HG03139 (cell line): ENCODE results near the gene TMEM38B.
"Not testable (repeated sequence)": the region's sequence is repeated elsewhere in the genome, so short reads cannot be mapped to it uniquely, and the experiment has no call there.

Experiments
- ATAC-seq: cut with Tn5 transposase; IDR thresholded peaks from one replicate; pipeline ENCODE4 v1.9.1; 2021; ENCODE audit not compliant: unreplicated experiment

Gene TMEM38B

DNA sequence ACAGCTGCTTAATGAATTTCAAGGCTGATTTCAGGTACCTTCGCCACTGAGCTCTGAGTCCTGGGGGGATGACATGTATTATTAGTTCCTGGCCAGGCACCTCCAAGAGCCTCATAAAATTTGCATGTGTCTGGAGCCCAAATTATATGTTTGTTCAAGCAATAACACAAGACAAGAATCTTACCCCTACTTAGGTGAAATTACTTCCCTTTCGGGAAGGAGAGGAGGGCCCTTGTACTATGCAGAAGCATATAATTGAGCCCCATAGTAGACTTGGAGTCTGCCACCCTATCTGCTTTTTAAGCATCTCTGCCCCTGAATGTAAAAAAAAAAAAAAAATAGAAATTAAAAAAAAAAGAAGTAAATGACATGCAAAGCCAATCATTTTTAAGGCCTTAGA, 13.0 kb upstream of the TMEM38B start:
- ATAC-seq, result no peak

DNA sequence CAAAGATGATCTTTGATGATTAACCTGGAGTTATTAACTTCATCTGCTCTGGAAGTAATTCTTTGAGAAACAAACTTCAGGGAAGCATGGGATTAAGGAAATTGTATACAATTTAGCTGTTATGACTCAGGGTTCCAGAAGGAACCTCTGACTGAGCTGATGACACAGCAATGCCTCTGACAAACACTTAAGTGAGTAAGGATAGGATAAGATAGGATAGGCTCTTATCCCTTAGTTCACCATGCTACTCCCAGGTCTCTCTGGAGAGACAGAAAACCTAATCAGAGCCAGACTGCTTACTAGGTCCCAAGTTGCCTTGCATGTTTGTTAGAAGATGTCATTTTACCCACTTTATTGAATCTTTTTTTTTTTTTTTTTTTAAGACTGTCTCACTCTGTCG, 12.6 kb upstream of the TMEM38B start:
- no peak for ATAC-seq

DNA sequence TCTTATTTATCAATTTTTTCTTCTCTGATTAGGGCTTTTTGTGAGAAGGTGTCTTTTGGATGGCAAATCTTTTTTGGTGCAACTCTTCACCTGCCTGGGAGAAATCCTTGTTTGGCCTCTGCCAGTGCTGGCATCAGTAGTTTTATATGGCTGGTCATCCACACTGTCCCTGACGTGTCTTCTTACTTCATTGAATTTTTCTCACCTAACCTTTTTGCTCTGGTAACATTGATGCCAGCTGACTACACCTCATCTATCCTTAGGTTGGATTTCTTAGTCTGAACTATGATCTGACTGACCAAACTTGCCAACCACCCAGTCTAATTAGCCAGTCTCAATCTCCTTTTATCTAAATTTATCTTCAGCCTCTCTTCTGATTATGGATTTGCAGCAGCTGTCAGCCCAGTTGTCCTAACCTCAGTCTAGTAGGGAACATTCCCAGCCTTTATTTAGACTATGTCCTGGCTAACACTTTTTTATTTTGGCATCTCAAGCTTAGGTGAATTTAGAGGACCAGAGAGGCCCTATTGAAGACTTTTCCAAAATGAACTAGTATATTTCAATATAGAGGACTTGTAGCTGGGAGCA, 10.6 kb upstream of the TMEM38B start:
- ATAC-seq, result no peak

- no peak for ATAC-seq
Observed at GRCh38 chr9:105686936-105687335, 7.4 kb upstream of the TMEM38B start.

DNA sequence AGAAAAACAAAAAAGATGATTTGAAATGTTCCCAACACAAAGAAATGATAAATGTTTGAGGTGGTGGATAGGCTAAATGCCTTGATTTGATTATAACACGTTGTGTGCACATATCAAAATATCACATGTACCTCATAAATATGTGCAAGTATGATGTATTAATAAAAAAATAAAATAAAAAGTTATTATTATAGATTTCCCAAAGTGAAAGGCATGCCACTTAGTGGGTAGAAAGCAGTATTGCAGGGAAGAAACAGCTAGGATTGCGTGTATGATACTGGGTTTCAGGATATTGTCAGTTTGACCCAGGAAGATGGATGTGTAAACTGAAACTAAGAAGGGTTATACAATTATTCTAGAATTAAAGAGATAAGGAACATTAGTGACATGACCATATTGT, 3.6 kb upstream of the TMEM38B start:
- no peak for ATAC-seq

DNA sequence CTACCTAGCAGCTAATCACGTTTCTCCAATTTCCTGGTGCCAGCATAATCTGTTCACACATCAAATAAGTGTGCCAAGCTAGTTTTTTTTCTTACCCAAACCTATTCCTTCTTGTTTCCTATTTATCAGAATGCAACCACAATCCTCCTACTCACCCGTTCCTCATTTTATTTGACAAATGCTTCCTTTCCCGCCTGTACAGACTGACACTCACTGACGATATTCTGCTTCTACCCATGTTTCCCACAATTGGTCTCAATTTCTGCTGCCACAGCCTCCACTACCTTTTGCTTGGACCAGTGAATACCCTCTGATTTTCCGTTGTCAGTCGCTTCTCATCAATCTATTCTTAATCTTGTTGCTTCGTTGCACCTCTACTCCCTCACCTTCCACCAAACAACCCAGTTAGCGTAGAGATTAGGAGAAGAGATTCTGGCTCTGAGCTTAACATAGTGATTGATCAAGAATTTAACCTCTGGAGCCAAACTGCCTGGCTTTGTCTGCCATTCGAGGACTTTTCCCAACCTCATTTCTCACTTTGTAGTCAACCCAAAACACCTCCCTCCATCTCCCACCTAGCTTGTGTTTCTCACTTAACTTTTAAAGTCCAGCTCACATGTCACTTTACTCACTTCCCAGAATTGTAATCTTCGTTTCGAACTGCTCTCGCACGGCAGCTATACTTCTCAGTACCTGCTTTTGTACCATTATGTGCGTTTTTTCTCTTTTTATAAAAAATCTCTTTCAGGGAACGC, 729 bp upstream of the TMEM38B start:
- ATAC-seq, result peak; percentile 11

DNA sequence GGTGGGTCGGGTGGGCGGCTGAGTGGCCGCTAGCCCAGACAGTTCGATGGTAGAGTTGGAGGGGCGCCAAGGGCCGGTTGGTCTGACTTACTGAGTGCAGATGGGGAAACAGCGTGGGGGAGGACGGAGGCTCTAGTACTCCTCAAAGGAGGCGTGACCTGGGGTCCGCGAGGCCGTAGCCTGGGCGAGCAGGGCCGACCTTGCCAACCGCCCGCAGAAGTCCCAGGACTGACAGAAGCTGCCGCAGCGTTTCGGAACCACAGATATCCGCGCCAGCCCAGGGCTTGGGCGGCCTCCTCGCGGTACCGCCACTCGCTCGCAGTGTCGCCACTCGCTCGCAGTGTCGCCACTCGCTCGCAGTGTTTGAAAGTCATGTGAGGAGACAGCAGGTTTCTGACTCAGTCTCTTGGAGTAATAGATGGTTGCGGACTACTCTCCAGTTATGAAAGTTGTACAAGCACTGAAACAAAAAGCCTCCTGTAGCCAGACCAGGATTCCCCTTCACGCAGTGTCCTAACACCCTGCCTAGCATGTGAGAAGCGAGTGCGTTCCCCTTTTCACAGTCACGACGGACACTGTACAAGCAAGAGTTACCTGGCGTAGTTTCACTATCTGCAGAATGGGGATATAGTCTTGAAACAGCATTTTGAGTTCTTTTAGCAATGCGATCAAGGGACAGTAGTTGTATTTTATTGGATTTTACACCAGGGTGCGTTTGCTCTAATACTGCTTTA, 674 bp downstream of the TMEM38B start:
- ATAC-seq, result peak; percentile 58

DNA sequence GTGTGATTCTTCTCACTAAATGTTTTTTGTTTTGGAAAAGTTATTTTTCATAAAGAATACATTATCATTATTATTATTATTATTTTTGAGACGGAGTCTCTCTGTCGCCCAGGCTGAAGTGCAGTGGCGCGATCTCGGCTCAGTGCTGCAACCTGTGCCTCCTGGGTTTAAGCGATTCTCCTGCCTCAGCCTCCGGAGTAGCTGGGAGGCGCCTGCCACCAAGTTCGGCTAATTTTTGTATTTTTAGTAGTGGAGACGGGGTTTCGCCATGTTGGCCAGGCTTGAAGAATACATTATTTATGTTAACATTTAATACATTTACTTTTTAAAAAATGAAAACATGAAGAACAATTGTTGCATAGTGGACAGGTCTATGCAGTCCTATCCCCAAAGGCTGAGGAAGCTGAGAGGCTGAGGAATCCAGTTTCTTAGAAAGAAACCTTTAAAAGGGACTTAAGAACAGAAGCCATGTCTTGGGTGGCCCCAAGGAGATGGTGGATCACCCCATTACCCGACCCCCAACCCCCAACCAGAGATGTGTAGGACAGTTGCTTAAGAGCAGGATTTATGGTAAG, 2.0 kb downstream of the TMEM38B start:
- ATAC-seq, result no peak

DNA sequence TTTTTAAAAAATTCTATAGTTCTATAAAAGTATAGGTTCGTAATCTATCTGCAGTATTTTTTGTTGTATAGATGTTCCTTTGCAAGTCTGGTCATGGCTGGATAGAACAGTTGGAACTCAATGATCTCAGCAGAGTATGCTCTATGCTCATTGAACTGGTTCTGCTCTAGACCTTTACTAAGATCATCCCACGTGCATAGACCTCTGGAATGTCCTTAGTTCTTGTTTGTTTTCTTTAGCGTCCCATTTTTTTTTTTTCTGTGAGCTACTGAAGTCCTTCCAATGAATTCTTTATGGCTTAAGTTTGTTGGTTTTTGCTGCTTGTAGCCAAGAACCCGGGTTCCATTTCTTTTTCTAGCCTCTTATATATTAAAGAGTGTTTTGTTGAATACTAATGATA, 3.5 kb downstream of the TMEM38B start:
- ATAC-seq, result no peak

- no peak for ATAC-seq
Observed at GRCh38 chr9:105698348-105698870, 4.1 kb downstream of the TMEM38B start.

DNA sequence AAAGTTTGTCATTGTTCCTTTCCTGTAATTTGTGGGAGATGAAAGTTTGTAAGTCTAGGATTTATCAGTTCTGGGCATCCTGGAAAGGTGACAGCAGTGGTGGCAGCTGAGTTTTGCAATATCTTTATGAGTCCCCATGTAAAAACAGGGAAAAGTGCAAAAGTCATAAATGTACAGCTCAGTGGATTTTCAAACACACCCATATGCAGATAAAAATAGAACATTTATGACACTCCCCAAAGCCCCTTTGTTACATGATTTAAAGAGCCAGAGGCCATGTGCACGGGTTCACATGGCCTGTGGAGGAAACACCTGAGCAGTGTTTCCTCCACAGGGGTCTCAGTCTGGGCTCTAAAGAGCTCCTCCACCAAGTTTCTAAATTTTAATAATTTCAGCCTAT, 6.3 kb downstream of the TMEM38B start:
- ATAC-seq, result no peak

- ATAC-seq, result no peak
Observed at GRCh38 chr9:105701145-105701544, 6.8 kb downstream of the TMEM38B start.

- no peak for ATAC-seq
Observed at GRCh38 chr9:105702207-105702606, 7.9 kb downstream of the TMEM38B start.

DNA sequence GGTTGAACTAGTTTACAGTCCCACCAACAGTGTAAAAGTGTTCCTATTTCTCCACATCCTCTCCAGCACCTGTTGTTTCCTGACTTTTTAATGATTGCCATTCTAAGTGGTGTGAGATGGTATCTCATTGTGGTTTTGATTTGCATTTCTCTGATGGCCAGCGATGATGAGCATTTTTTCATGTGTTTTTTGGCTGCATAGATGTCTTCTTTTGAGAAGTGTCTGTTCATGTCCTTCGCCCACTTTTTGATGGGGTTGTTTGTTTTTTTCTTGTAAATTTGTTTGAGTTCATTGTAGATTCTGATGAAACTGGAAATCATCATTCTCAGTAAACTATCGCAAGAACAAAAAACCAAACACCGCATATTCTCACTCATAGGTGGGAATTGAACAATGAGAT, 9.3 kb downstream of the TMEM38B start:
- not testable (repeated sequence) for ATAC-seq

DNA sequence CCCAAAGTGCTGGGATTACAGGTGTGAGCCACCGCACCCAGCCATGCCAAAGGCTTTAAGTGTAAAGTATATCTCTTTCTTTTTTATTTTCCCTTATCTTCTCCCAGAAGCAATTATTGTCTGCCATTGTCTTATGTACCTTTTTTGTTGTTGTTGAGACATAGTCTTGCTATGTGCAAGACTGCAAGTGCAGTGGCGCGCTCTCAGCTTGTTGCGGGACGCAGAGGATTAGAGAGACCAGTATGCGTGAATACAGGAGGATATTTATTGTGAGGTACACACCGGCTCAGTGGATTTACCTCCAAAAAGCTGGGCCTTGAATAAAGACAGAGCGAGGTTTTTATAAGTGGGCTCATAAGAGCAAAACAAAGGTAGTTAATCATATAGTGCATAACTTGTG, 11.8 kb downstream of the TMEM38B start:
- ATAC-seq, result no peak

DNA sequence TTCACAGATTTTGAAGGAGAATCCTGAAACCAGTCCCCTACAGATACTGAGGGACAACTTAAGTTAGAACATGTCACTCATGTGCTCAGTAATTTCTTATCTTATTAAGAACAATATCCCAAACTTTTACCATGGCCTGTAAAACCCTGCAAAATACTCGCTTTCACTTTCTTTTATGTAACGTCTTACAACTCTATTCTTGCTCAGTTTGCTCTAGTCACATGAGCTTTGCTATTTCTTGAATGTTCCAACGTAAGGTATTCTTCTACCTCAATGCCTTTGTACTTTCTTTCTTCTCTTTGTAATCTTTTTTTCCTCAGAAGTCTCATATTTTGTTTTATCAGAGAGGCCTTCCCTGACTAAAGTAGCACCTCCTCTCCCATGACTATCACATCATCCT, 14.1 kb downstream of the TMEM38B start:
- ATAC-seq, result no peak

GRCh38 chr9:105710638-105711037, 16.3 kb downstream of the TMEM38B start:
- ATAC-seq, result no peak

DNA sequence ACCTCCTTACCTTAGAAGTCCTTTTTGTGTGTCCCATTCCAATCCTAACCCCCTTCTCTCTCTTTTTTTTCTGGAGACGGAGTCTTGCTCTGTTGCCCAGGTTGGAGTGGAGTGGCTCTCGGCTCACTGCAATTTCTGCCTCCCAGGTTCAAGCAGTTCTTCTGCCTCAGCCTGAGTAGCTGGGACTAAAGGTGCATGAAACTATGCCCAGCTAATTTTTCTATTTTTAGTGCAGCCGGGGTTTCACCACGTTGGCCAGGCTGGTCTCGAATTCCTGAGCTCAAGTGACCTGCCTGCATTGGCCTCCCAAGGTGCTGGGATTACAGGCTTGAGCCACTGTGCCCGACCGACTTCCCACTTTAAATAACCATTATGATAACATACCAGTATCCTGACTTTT, 17.5 kb downstream of the TMEM38B start:
- ATAC-seq, result no peak

DNA sequence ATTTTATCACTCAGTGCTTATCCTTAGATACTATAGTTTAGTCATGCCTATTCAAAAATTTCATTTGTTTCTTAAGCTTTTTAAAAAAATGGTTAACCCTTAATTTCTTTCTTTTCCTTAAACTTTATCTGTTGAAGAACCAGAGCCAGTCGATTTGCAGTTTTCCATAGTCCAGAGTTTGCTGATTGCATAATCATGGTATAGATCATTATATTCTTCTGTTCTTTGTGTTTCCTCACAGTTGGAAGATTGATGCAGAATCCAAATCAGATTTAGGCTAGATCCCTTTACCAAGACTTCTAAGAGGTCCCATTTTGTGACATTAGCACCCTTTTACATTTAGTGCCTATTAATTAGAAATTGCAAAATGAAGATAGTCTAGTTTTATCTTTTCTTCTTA, 18.0 kb downstream of the TMEM38B start:
- no peak for ATAC-seq

DNA sequence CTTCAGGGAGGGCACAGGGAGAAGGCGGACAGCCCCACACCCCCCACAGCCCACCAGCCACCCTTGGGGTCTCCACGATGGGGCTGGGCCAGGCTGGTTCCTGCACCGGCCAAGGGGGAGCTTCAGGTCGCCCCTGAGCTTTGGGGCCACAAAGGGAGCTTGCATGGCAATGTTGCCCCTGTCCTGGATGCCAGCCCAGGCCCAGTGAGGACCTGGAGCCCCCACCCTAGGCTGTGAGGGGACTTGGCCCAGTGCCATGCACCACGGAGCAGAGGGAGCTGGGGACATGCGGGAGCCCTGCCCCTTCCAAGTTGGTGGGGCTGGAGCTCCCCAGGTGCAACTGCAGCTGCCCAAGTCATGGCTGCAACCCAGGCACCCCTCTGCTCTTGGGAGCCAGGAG, 18.4 kb downstream of the TMEM38B start:
- ATAC-seq, result no peak

- no peak for ATAC-seq
Observed at GRCh38 chr9:105713260-105714019, 19.1 kb downstream of the TMEM38B start.
